C4-2B (cell line): Measurements from ENCODE around the gene SMIM20.

Experiments used
- H3K27ac ChIP-seq: fragments of 450-650 bp; 2 replicates; pipeline ENCODE4 v1.5.1; 2017
- CTCF ChIP-seq: fragments of 450-650 bp; conservative IDR thresholded peaks from 2 replicates; pipeline ENCODE4 v1.5.1; 2017; ENCODE audit warnings: mild to moderate bottlenecking
- ZFX ChIP-seq: fragments of 450-650 bp; IDR thresholded peaks from 2 replicates; pipeline ENCODE4 v1.6.1; 2017

The SMIM20 gene

GRCh38 chr4:25939330-25939729 is 25.3 kb downstream of the SMIM20 start:
- no peak overlapping the region for H3K27ac ChIP-seq
- no peak; the same call in 1 of the 2 replicates for TF ChIP-seq CTCF
- no peak for TF ChIP-seq ZFX

- TF ChIP-seq CTCF (no peak), ZFX (no peak)
Observed at GRCh38 chr4:25941457-25942221, 27.6 kb downstream of the SMIM20 start.

GRCh38 chr4:25943312-25943711 is 29.3 kb downstream of the SMIM20 start:
- H3K27ac ChIP-seq, result no peak overlapping the region
- TF ChIP-seq CTCF (no peak), ZFX (no peak)

More at GRCh38 chr4:25941457-25942221, 27.6 kb downstream of the SMIM20 start:
- no peak overlapping the region for H3K27ac ChIP-seq

- H3K27ac ChIP-seq, result no peak overlapping the region
Observed at GRCh38 chr4:25943805-25944204, 29.8 kb downstream of the SMIM20 start.

GRCh38 chr4:25948051-25948450 is 34.0 kb downstream of the SMIM20 start:
- TF ChIP-seq CTCF (no peak), ZFX (no peak)
- H3K27ac ChIP-seq, result no peak overlapping the region

More at GRCh38 chr4:25943805-25944204, 29.8 kb downstream of the SMIM20 start:
- TF ChIP-seq CTCF (no peak), ZFX (no peak)

- TF ChIP-seq CTCF (no peak), ZFX (no peak)
Observed at GRCh38 chr4:25949173-25949748, 35.2 kb downstream of the SMIM20 start.

GRCh38 chr4:25949994-25950393 is 36.0 kb downstream of the SMIM20 start:
- H3K27ac ChIP-seq, result no peak overlapping the region
- TF ChIP-seq ZFX (no peak), CTCF (no peak)

More at GRCh38 chr4:25949173-25949748, 35.2 kb downstream of the SMIM20 start:
- no peak overlapping the region for H3K27ac ChIP-seq
